Muscle of back (tissue), 11 donors: ENCODE results near the gene ELMO1. TPM values are rescaled to one million over a fixed set of nuclear protein-coding genes. Genes with fewer than 3 reads are reported as not detected.
A peak's percentile ranks its signal among the peaks of the same experiment; 100 is the strongest.

Experiments
- DNase-seq, 3 donors: peaks; one replicate each; pipeline versions ENCODE4 v3.0.0 to v3.0.0-alpha.2; 2013
- polyA plus RNA-seq, 10 donors: library from polyadenylated mRNA; unstranded; fragments of 120-200 nt; gene quantifications; one replicate each; pipeline ENCODE4 v1.2.1, GENCODE V29; 2013; ENCODE audit not compliant: insufficient read length in 10 of 10

The ELMO1 gene
- polyA plus RNA-seq, 10 donors, result 21.2 to 37.4 (median 26.8) TPM

DNA sequence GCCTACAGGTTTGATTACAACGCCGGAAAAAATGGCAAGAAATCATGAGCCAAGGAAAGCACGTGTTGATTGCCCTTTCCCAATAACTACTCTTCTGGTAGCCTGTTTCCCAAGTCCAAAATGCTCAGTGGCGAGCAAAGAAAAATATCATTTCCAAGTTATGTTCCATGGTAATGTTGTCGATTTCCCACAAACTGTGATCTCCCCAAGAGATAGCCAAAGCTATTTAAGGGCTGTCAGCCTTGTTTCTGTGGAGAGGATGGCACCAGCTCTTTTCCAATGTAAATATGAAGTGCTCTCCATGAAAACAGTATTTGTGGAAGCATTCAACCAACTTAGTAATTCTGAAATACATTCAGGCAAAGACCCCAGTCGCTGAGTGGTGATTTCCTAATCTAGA is 491.9 kb downstream of the ELMO1 start:
- no peak for DNase-seq

DNA sequence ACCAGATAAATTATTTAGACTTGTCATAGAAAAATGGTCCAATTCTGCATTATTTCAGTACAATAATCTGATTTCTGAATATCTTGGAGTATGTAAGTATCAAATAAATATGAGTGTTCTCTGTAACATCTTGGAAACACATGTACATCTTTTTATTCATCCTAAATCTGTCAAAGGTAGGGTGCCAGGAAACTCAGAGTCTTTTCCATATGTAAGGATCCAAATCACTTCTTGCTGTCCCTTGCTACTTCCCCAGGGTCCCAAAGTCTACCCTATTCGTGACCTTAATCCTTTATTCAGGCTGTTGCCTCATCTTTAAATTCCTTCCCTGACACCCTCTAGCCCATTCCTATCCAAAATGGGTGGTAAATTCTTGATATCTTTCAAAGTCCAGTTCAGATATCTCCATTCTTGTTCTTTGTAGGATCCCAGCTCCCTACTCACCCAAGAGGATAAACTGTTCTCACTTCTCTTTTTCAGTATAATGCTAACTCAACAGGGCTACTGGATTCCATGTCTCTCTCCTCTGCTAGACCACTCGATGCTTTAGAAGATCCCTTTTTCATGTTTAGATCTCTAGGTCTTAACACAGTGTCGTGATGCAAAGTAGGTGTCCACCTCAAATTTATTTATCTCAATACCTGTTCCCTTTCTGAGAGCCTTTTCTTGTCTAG is 493.1 kb downstream of the ELMO1 start:
- no peak for DNase-seq

DNA sequence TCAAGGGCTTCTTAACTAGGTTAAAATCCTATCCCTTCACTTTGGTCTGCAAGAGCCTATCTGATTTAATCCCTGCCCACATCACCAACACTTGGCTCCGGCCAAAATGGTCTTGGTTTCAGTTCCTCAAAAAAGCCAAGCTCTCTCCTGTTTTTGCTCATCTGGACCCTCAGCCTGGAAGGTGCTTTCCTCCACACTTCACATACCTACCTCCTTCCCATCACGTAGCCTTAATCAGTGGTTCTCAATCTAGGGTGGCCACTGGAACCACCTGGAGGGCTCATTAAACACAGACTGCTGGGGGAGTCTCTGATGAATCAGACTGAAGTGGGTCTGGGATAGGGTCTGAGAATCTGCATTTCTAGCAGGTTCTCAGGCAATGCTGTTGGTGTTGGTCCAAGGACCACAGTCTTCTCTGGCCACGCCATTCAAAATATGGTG is 497.4 kb downstream of the ELMO1 start:
- no peak for DNase-seq

DNA sequence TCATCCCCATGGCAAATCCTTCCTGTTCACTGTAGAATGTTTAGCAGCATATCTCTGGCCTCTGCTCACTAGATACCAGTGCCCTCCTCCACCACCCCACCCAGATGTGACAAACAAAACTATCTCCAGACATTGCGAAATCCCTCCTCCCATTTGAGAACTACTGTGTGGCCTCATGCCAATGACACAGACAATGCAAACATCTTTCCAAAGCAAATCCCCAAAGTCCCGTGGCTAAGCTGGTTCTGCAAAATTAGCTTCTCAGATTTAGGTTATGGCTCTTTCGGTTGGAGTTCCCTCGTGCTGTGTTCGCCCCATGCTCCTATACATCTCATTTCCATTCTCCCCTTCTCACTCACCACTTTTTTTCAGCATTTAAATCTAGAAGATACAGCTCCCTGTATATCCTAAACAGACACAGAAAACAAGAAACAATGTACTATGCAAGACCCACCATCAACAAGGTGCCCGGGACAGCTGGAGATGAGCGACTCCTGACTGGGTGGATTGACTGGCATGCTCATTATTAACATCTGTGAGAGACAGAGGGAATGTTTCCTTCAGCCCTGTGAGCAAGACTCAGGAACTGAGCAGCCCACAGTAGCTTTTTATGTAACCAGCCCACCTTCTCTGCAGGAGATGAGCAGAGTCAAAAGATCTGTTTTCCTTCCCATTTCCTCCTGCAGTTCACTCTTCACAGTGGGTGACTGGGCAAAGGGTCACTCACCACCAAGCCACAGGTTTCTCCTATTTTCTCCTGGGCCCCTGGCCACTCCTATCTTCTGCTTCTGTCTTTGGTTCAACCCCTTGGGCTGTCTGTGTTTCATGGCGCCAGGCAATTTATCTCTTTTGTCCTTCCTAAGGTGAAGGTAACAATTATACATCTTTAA is 498.7 kb downstream of the ELMO1 start:
- DNase-seq, result peak in 1 of 3 donors; percentile 58

DNA sequence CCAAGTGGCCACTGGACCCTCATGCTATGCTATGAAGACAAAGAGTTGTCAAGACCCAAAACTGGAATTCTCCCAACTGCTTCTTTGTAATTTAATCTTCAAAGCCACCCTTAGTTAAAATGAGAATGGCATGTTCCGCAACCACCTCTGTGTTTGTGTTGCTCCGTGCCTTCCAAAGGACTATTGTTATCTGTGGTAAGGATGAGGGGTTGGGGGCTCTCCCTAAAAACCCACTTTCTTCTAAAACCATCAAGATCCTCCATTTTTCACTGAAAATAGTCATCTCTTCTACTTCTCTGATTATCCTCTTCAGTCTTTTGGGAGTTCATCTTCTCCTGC is 502.3 kb downstream of the ELMO1 start:
- DNase-seq, result no peak

DNA sequence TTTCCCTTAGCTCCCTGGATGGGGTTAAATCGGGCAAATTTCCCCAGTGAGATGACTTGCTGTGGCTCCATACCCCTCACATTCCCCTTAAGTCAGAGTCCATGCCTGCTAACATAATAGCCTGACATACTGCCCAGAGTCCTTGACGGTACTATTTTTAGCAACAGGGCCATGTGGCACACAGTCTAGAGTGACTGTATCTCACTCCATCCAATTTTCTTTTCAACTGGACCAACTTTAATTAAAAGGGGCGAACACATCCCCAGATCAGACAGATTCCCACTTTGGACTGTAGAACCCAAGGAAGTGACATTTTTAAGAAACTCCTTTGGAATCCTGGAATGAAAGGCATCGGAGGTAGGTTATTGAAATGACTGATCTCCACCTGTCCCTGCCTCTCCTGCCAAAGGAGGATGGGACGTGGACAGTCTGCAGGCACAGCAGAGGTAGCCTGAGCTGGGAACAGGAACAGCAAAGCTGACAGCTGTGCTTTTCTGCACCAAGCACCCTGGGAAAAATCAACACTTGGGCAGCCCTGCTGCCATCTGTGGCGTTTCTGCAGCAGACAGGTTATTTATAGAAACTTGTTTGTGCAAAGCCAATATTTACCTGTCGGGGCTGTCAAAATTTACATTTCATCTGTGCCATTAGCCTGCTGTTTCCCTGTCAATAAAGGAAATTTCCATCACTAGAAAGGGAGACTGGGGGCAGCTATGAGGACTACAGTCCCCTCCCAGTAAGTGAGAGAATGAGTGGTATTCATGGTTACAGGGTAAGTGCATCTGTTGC is 502.9 kb downstream of the ELMO1 start:
- peak in 2 of 3 donors; percentile 40 to 45 for DNase-seq

DNA sequence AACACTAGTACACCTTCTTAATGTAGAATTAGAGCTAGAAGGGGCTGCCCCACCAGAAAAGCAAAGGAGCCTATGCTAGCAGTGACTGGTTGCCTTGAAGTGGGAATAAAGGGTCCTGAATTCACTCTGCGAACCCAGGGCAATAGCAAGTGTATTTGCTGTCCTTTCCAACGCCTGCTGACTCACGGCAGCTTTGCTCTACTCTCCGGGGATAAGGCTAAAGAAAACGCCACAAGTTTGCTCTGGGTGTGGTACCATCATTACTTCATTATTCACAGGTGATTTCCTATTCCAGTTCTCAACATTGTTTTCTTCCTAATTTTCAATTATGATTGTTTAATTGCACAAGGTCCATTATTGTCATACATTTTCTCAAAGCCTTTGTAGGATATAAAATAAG is 503.8 kb downstream of the ELMO1 start:
- no peak for DNase-seq

DNA sequence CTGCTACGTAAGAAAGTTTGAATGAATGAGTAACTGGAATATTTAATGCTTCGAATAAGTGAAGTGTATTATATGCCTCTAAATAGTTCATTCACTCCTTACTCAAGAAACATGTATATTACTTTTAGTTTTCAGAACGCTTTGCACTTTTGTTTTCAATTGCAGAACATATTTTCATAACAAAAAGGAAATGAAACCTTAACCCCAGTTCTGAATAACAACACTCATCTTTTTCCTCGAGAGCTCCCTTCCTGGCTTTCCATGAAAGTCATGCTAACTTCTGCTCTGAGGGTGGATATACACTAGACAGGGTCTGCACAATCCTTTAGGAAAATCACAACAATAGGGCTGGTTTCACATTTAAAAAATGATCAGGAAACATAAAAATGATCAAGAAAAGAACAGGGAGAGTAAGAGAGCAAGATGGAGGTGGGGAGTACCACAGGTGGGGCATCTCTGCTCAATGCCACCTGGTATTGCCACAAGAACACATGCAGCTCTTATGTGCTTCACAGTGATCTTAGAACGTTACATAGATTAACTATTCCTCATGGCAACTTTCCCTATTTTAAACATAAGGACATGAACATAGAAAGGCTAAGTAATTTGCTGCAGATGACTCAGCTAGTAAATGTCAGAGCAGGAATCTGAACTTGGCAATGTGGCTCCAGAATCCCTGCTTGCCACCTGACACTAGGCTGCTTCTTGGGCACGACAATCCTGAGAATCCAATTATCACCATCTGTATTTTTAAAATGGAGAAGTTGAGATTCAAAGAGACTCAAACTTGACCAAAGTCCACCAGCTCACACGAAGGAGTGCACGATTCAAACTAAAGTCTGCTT is 504.9 kb downstream of the ELMO1 start:
- DNase-seq, result no peak

DNA sequence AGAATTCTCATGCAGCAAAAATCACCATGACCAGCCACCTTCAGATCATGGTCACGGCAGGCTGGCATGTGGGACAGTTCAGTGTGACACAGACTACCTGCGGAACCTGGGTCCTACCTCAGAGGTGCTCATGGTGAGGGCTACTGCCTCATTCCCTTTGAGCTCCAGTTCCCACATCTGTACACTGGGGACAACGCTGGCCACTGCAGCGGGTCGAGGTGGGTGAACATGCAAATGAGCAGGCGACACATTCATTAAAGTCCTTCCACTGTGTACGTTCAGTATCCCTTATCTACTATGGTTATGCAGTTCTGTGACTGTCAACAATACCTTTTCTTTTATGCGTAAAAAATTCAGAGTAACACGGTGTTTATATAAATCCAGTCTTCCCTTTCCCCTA is 505.7 kb downstream of the ELMO1 start:
- DNase-seq, result no peak

DNA sequence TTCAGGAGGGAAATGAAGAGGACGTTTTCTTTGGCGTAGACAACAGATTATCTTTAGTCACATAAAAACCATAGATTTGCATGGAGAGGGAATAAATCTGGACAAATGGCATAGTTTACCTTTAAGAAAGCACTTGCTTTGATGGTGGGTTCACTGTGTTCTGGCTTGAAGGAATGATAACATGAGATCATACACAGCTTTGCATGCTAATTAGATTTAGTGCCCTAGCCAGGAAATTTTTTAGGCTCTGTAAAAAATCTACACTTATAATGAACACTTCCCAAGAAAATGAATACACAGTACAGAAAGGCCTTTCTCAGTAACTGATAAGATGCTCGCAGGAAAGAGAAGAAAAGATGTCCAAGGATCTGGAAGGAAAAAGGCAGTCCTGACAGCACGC is 506.1 kb downstream of the ELMO1 start:
- DNase-seq, result no peak

DNA sequence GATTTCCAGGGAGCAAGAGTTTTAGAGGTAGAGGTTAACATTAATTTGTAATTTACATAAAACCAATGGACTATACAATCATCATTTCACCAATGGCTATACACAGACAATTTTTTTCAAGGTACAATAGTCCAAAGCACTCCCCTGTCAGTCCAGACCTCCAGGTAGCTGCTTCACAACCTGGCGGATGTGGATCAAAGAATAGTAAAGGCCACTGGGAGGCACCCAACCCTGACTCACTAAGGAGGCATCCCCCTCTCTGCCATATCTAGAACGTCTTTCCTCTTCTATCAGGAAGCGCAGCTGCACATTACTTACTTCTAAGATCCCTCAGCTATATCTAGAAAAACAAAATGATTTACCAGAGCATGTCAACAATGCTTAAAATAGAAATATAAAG is 506.6 kb downstream of the ELMO1 start:
- no peak for DNase-seq

DNA sequence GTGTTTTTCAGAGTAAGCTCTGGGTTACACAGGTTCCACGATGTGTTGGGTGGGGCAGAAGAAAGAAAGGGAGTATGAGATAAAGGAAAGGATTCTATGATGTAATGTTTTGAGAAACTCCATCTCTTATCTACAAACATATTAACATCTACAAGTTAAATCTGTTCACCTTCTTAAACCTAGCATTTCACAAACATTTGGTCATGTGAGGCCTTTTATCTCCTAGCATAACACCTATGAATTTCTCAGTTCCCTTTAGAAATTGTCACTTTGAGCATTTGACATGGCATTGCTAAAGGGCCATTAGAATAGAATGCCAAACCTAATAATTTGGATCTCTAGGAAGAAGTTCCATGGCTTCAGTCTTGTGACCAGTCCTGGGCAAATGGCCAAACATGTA is 507.3 kb downstream of the ELMO1 start:
- no peak for DNase-seq

DNA sequence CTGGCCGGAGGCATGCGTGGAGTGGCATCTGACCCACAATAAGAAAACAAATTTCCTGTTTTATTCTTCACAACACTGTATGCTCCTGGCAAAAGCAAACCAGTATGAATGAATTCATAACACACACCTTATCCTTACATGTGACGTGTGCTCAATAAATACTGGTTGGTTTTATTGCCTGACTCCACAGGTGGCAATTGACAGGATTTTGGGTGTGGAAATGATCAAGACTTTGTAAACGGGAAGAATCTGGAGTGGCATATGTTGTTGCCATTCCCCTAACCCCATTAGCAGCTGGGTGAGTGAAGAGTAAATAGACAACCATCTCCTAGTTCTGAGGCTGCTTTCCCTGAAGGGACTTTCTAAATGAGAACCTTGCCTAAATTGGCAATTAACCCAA is 508.8 kb downstream of the ELMO1 start:
- no peak for DNase-seq

DNA sequence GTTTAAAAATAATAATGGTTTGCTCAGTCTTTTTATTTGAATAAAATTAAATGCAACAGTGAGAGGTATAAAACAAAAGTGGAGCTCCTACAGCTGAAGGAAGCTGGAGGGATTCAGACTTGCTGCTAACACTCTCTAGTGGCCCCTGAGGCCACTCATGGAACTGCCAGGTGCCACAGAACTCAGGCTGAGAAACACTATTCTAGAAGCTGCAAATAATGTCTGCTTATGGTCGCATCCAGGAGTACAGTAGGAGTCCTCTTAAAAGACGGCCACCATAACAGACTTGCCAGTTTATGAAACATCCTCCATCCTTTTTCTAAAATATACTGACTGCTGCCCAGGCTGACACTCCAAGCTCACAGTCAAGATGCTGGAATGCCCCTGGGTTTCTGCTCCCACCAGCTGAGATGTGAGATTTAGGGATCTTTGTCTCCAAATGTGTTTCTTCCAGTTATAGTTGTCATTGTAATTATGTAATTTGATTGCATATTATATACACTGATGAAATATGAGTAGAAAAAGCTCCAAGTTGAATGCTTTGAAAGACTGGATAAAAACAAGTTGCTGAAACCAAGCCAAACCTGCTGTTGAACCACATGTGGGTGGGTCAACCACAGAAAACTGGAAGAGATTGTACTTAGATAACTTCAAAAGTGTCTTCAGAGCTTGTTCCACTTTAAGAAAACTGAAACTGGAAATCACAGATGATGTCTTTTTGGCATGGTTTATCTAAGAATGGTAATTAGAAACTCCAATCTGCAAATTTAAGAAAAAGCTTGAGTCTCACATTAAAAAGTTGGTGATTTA is 510.7 kb downstream of the ELMO1 start:
- DNase-seq, result no peak

DNA sequence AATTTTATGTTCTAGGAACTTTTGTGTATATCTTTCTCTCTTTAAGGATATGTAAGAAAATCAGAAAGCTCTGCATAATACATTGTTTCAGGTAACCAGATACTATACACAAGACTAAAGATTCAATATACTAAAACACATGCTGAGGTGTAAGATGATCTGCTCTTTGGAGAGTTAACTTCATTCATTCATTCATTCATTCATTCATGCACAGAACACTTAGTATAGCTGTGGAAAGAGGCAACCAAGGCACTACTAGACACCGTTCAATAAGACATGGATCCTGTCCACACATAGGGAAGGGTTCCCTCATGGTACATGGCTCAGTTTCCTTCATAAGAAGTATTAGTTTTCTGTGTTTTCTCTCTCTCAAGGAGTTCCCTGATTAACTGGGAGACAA is 516.8 kb downstream of the ELMO1 start:
- no peak for DNase-seq

DNA sequence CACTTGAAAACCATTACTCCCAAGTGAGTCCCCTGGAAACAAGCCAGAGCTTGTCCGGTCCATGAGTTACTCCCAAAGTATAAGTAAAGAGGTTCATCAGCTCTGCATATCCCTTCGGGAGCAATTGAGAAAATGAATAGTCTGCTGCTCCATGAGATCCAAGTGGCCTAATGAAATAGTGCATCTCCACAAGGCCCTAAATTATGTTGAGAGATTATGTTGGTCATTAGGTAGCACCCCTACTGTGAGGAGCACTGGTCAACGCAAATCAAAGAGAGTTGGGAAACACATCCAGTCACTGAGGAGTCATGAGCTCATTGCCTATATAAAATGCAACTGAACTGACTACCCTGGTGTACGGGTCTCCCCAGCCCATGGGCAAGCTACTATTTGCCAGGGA is 518.9 kb downstream of the ELMO1 start:
- no peak for DNase-seq

DNA sequence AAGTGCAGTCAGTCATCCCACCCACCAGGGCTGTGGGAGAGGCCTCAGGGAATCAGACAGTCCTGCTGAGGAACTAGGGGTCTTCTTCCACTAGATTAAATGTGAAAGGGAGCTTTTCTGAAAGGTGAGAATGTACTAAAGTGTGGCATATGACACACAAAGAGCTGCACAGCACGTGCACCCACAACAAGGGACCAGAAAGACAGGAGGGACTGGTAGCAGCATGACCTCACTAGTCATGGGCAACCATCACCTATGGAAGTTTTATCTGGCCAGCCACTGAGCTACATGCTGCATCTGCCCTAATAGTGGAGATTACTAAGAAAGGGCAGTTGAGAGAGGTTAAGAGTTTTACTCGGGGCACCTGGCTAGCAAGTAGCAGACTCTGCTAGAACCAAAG is 519.9 kb downstream of the ELMO1 start:
- no peak for DNase-seq

DNA sequence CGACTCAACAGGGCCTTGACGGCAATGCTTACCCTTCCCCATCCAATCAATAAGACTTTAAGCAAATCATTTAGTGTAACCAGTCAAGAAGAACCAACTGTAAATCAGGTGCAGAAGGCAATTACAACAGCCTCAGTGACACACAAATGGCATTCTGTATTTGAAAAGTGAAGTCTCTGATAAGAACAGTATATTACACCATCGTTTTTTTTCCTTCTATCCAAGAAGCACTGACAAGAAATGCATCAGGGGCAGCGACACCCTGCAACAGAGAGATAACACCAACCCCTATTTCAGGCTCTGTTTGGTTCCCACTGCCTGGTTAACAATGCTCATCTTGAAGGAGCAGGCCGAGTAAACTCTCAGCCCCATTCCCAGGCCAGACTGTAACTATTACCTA is 520.4 kb downstream of the ELMO1 start:
- no peak for DNase-seq

DNA sequence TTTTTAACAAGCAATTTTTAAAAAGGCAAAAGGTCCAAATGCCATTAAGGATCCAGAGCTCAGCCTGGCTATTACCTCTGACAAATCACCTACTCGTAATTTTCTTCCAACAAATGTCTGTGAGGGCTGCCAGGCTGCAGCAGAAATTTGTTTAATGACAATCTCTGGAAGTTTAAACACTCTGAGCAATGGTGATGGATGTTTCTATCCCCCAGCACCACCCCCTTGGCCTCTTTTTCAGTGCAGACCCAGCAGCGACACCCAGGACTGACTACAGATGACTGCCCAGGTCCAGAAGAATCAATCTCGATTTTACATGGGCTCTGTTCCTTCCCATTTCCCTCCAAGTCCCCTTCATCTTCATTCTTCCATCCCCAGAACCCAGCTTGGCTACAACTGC is 523.0 kb downstream of the ELMO1 start:
- DNase-seq, result no peak

DNA sequence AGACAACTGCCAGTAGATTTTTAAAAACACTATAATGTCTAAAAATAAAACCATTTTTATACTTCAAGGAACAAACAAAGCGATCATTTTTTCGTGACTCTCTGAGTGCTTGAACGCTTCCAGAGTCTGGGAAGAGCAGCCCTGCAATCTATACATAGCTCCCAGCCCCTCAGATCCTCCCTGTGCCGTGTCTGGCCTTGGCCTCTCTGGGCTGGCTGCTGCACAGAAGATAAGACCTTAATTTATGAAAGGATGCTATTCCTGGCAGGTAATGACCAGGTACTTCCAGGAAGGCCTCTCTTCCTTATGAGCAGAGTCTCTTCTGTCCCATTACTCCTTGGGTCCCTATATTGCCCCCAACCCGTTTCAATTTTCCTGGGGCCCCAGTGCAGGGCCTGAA is 523.5 kb downstream of the ELMO1 start:
- DNase-seq, result no peak

DNA sequence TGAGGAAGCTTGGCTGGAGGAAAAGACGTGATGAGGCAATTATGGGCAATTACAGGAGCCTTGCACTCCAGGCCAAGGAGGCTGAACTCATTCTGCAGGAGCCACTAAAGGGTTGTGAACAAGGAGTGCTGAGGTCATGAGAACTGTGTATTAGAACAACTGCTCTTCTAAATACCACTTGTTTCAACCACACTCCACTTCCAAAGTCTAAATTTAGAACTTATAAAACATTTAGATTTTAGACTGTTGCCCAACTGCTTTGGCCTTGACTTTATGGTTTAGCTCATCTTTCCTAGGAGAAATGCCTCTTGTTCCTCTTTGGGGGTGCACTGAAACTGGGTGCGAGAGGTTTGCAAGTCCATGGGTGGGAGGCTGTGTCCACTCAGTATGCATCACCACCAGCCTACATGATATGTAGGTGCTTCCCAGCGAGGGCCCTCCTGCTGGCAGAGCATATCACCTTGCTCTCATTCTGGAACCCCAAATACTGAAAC is 524.7 kb downstream of the ELMO1 start:
- no peak for DNase-seq
